Stimulated activated CD8-positive, alpha-beta memory T cell treated with anti-CD3 and anti-CD28 coated beads, Interleukin-2, amount 100 ng/mL, for 1 hour (primary cell): Measurements from ENCODE around the gene PLEKHA1.
A peak's percentile ranks its signal among the peaks of the same experiment; 100 is the strongest.

Experiments
- DNase-seq, 2 donors: peaks; one replicate each; pipeline ENCODE4 v3.0.0-alpha.2; 2020; ENCODE audit warnings: low read depth in 2 of 2

Gene PLEKHA1

GRCh38 chr10:122421742-122422141, 47.2 kb downstream of the PLEKHA1 start:
- DNase-seq, result no peak

- peak in 1 of 2 donors; percentile 9 for DNase-seq
These were observed 47.9 kb downstream of the PLEKHA1 start for GRCh38 chr10:122422266-122422989.

- no peak for DNase-seq
These were observed 49.6 kb downstream of the PLEKHA1 start for GRCh38 chr10:122424059-122424458.

DNA sequence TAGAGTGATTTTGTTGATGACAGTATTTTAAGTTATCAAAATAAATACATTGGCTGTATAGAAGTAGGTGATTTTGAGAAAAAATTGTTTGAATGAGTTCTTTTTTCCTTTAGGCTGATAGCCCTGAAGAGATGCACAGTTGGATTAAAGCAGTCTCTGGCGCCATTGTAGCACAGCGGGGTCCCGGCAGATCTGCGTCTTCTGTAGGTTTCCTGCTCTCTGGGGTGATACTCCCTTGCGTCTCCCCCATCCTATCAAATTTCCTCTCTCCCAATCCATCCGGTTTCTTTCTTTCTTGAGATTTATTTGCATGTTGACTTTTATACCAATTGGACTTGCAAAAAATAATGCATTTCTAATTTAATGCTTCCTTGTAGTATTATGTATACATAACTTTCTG, 52.3 kb downstream of the PLEKHA1 start:
- no peak for DNase-seq

DNA sequence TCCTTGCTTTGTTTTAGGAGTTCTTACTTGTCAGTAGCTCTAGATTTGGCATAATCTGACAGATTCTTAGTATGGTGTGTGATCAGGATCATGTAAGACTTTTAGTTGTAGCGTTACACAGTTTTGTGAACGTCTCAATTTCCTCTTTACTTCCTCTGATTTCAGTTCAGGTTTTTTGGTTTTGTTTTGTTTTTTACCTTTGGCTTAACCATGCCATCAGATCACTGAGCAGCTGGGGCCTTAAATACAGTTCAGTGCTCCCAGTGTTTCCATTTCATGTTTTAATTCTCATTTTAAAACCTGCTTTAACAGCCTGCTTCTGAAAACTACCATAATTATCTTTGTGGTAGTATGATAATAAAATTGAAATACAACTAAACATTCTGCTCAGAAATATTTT, 52.8 kb downstream of the PLEKHA1 start:
- DNase-seq, result no peak

DNA sequence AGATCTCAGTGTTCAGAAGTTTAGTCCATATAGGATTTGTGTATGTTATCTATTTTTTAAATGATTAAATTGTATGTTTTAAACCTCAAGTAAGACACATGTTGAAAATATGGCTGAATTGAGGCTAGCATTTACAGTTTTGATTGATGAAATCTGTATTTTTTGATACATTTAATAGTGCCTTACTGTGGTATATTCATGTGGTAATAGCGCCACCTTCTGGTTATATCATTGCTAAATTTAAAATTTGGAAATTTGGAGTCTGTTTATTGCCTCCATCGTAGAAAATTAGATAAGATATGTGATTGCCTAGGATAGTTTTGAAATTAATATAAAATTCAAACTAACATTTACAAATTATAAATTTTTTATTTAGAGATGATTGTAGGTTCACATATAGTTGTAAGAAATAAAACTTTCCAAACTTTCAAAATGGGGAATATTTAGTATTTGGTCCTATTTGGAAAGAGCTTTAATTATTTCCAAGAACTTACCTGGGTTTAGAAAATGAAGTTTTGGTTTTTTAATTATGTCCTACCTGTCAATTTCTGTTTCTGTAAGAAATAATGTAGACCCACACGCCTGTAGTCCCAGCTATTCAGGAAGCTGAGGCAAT, 60.8 kb downstream of the PLEKHA1 start:
- no peak for DNase-seq

- DNase-seq, result no peak
These were observed 67.5 kb downstream of the PLEKHA1 start for GRCh38 chr10:122441961-122442360.

DNA sequence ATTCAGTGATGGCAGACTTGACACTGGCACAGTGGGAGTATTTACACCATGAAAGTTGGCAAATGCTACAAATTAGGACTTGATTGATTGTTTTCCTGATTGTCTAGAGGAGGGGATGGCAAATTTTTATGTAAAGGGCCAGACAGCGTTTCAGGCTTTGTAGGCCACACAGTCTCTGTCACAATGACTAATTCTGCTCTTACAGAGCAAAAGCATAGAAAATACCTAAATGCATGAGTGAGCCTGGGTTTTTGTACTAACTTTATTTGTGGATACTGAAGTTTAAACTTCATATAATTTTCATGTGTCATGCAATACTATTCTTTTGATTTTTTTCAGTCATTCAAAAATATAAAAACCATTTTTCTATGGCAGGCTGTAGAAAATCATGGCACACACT, 71.0 kb downstream of the PLEKHA1 start:
- DNase-seq, result no peak

DNA sequence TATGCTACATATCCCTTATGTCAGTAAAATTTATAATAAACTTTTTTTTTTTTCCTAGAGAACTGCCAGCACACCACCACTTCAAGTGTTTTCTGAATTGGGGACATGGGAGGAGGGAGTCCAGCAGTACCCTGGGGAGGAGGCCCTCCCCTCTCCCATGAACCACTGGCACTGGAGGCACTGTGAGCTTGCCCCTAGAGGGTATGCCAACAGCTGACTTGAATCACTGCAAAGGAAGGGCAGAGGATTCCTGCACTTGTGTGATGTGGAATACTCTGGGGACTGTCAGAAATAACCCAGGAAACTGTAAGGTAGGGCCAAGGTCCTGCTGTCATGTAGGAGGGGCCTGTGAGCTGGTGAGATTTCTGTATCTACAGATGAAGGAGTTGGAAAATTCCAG, 71.4 kb downstream of the PLEKHA1 start:
- no peak for DNase-seq

GRCh38 chr10:122446668-122447423, 72.3 kb downstream of the PLEKHA1 start:
- DNase-seq, result no peak

DNA sequence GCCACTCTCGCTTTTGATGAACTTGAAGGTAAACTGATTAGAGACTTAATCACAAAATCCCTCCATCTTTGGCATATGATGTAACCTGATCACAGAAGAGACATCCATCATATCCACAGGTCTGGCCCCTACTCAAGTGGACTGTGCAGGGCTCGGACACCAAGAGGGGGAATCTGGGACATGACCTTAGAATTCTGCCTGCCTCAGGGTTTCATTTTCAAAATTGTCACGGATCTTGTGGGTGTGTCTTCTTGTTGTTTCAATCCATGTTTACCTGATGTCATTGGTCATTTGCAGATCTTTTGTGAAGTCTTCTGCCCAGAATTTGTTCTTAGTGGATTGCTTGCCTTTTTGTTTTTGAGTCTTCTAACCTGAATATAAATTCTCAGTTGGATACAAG, 74.1 kb downstream of the PLEKHA1 start:
- DNase-seq, result no peak

DNA sequence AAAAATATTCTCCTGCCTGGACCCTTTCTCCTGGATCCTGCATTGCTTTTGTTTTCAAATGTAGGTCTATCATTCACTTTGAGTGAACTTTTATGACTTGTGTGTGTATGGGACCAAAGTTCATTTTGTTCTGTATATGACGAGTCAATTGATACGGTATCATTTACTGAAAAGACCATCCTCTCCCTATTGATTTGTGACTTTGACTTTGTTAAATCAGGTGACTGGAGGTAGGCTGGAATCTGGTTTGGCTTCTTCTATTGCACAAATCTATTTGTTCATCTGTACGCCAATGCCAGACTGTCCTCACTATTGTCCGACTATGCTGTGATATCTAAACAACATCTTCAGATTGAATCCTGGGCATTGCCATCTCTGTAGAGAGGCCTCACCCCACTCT, 74.6 kb downstream of the PLEKHA1 start:
- DNase-seq, result no peak

DNA sequence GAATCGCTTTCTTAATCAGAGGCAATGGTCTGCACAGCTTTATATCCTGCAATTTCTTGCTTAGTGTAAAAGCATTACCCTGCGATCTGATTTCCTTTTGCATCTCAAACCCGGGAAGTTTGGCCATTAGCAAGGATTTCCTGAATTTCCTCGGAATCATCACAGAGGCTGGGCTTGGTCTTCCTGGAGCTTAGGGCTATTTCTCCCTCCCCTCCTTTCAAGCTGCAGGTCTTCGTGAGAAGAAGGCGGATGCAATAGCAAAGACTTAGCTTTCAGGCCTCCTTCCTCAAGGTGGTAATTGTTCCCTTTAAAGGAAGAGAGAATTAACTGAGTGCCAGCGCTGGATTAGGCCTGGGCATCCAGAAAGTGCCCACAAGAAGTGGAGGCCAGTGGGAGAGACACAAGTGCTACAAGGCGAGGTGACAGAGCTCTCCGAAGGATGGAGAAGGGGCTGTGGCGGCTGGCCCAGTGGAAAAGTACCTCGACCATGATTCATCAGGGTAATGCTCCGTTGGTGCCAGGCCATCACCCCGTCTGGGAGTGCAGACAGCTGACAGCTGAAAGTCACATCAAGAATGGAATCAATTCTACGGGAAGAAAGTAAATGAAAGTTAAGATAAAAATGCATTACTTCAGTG, 76.0 kb downstream of the PLEKHA1 start:
- no peak for DNase-seq

DNA sequence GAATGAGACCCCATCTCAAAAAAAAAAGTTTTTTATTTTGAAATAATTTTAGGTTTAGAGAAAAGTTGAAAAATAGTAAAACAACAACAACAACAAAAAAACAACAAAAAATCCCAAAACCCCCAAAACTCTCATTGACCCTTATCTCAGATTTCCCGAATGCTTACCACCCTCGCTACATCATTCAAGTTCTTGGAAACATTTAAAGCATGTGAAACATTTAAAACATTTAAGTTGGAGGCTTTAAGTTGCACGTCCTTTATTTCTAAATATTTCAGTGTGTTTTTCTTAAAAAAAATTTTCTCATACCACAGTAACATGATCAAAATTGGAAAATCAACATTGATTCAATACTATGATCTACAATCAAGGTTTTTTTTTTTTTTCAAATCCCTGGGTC, 79.6 kb downstream of the PLEKHA1 start:
- no peak for DNase-seq

GRCh38 chr10:122454603-122455080, 80.1 kb downstream of the PLEKHA1 start, which contains the start of gene ARMS2:
TSS of gene ARMS2 (plus strand) at chr10:122454653. CDS start at chr10:122454728, 75 bp downstream.
- no peak for DNase-seq

- DNase-seq, result no peak
These were observed 81.0 kb downstream of the PLEKHA1 start for GRCh38 chr10:122455376-122456079.

DNA sequence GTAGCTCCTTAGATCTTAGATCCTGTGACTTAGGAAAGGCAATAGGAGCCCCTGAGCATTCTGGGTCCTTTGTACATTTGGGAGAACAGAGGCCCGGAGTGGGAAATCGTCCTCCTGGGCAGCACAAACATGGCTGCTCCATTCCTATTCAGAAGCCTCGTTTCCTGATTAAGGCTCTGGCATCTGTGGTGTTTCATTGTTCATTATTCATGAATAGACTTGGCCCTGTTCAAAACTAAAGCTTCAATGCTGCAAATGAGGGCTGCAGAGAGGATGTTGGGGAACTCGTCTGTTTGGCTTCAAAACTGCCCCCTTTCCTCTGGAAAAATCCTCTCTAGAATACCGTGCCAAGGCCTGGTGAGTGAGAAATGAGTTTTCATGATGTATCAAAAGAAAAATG, 83.4 kb downstream of the PLEKHA1 start:
- DNase-seq, result no peak

- DNase-seq, result no peak
These were observed 84.2 kb downstream of the PLEKHA1 start for GRCh38 chr10:122458693-122459092.

DNA sequence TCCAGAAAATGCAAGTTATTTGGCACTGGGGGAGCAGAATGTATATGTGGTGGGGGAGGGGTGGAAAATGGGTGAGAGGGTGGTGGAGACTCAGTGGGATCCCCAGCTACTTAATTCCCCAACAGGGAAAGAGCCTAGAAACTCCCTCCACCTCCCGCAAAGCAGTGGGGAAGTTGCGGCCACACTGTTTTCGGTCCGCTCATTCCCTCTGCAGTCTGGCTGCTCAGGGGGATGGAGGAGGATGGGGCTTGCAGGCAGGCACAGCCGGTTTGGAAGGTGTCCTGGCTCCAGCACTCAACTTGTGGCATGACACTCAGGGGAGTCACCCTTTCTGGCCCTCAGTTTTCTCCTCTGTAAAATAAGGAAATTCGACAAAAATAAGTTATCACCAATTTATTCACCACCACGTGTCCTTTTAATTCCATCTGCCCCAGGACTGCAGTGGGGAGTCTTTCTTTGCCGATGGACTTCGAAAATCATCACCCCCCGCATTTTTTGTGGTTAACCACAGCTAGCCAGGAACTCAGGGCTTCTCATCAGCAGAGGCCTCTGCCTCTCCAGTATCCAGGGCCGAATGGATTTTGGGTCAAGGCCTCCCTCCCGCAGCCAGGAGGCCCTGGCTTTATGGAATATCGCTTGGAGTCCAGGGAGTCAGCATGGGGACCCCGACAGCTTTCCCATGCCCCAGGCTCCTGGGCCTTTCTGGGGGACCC, 85.2 kb downstream of the PLEKHA1 start:
- DNase-seq, result no peak

GRCh38 chr10:122460891-122461293, 86.4 kb downstream of the PLEKHA1 start:
- DNase-seq, result no peak

- DNase-seq, result no peak
These were observed 86.8 kb downstream of the PLEKHA1 start, which contains the start of gene HTRA1 for GRCh38 chr10:122461367-122461728. TSS of gene HTRA1 (plus strand) at chr10:122461553. CDS start at chr10:122461653, 100 bp downstream.
